ENCODE results near the gene PDZRN3. TPM values are rescaled to one million over a fixed set of nuclear protein-coding genes. Genes with fewer than 3 reads are reported as not detected.

PDZRN3 gene
- total RNA-seq, 2 donors from 2014 or later: 6.1 to 10.4 TPM

DNA sequence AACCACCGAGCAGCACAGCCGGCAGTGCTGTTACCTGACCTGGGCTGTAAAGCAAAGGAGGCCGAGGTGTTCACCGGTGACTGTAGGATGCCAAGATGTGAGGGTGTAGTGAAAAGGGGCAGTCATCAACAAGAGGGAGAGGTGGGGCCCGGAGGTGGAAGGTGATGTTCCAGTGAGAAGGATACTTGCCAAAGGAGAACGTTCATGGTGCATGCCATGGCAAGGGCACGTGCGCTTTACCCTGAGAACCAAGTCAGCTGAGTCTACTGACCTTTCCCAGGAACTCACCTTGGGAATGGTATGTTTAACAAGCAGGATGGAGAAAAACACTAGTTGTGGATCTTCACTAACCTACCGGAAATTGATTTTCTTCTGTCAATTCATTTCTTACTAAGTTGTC, 211.1 kb downstream of the PDZRN3 start:
- H3K9ac ChIP-seq (ENCODE audit: extremely low read depth, low read length, poor library complexity, severe bottlenecking): no peak overlapping the region
- Mint-ChIP-seq H3K36me3 (ENCODE audit: low read depth) (no peaks in the 10 kb centered on the region), H3K27ac (no peak overlapping the region), H3K4me3 (no peak overlapping the region), H3K27me3 (ENCODE audit: insufficient read depth) (no peaks in the 10 kb centered on the region), H3K9me3 (no peaks in the 10 kb centered on the region), H3K4me1 (peaks cover 3% of the 10 kb centered on the region)
- H3K27me3 ChIP-seq (ENCODE audit: control insufficient read depth, insufficient read depth, low read length, poor library complexity, severe bottlenecking): no peaks in the 10 kb centered on the region
- WGBS, 2 experiments (ENCODE audit: insufficient coverage in 1 of 2, insufficient read length in 1 of 2): 97 to 98% methylated on average over 9 of the region's 9 CpGs
- TF ChIP-seq, protein P1, sequence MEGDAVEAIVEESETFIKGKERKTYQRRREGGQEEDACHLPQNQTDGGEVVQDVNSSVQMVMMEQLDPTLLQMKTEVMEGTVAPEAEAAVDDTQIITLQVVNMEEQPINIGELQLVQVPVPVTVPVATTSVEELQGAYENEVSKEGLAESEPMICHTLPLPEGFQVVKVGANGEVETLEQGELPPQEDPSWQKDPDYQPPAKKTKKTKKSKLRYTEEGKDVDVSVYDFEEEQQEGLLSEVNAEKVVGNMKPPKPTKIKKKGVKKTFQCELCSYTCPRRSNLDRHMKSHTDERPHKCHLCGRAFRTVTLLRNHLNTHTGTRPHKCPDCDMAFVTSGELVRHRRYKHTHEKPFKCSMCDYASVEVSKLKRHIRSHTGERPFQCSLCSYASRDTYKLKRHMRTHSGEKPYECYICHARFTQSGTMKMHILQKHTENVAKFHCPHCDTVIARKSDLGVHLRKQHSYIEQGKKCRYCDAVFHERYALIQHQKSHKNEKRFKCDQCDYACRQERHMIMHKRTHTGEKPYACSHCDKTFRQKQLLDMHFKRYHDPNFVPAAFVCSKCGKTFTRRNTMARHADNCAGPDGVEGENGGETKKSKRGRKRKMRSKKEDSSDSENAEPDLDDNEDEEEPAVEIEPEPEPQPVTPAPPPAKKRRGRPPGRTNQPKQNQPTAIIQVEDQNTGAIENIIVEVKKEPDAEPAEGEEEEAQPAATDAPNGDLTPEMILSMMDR (conservative IDR thresholded peaks at IDR 0.05): no peak
- no peak overlapping the region for H3K27ac ChIP-seq (ENCODE audit: low read depth, low read length)
- H3K36me3 ChIP-seq (ENCODE audit: control insufficient read depth, insufficient read depth, low read length): no peaks in the 10 kb centered on the region
- no peak for DNase-seq
- no peak overlapping the region for H3K4me3 ChIP-seq (ENCODE audit: low read length)
- H3K4me1 ChIP-seq (ENCODE audit: control insufficient read depth, insufficient read depth, low read length): no peaks in the 10 kb centered on the region
- no peaks in the 10 kb centered on the region for H3K9me3 ChIP-seq (ENCODE audit: control insufficient read depth, low read length)

DNA sequence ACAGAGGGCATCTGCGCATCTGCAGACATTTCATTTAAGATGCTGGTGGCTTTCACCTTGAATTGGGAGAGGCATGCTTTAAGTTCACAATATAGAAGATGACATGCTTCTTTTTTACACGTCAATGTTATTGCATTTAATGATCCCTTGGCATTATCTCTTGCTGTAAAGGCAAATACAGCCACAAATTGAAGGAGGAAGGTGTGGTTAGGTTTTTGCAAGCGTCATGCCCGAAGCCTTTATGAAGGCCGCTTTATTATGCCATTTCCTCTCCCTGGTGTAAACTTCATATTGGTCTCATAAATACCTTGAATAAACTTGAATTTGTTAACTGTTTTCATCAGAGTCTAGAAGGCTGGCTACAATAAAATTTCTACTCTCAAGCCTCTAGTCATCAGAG, 212.7 kb downstream of the PDZRN3 start:
- Histone ChIP-seq H3K36me3 (ENCODE audit: control insufficient read depth, insufficient read depth, low read length) (no peaks in the 10 kb centered on the region), H3K27ac (ENCODE audit: low read depth, low read length) (no peak overlapping the region), H3K4me1 (ENCODE audit: control insufficient read depth, insufficient read depth, low read length) (no peaks in the 10 kb centered on the region), H3K27me3 (ENCODE audit: control insufficient read depth, insufficient read depth, low read length, poor library complexity, severe bottlenecking) (no peaks in the 10 kb centered on the region), H3K4me3 (ENCODE audit: low read length) (no peak overlapping the region), H3K9me3 (ENCODE audit: control insufficient read depth, low read length) (no peaks in the 10 kb centered on the region), H3K9ac (ENCODE audit: extremely low read depth, low read length, poor library complexity, severe bottlenecking) (no peak overlapping the region)
- Mint-ChIP-seq H3K36me3 (ENCODE audit: low read depth) (no peaks in the 10 kb centered on the region), H3K4me1 (no peaks in the 10 kb centered on the region), H3K4me3 (no peak overlapping the region), H3K9me3 (no peaks in the 10 kb centered on the region), H3K27ac (no peak overlapping the region), H3K27me3 (ENCODE audit: insufficient read depth) (no peaks in the 10 kb centered on the region)
- DNase-seq: no peak
- TF ChIP-seq, protein P1 (conservative IDR thresholded peaks at IDR 0.05): no peak
- 95 to 96% methylated on average over 2 to 5 of the region's 5 CpGs for WGBS, 2 experiments (ENCODE audit: insufficient coverage in 1 of 2, insufficient read length in 1 of 2)

DNA sequence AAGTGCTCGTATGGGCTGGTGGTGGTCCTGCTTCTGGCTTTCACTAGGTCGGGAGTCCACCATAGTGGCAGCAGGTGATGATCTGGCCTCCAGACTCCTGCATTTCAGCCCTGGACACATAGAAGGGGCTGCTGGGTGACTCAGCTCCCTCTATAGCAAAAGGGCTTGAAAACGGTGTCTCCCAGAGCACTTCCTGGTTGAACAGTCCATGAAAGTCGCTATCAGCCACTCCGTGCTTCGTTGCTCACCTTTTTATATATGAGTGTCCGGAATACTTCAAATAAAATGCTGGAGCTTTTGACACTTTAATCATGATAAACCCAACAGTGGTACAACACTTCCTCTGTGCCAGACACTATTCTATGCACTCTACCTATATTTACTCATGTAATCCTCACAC, 213.2 kb downstream of the PDZRN3 start:
- no peak overlapping the region for H3K4me3 ChIP-seq (ENCODE audit: low read length)
- TF ChIP-seq, protein P1 (conservative IDR thresholded peaks at IDR 0.05): no peak
- Mint-ChIP-seq H3K27me3 (ENCODE audit: insufficient read depth) (no peaks in the 10 kb centered on the region), H3K27ac (no peak overlapping the region), H3K36me3 (ENCODE audit: low read depth) (no peaks in the 10 kb centered on the region), H3K4me3 (no peak overlapping the region), H3K4me1 (no peaks in the 10 kb centered on the region), H3K9me3 (no peaks in the 10 kb centered on the region)
- no peaks in the 10 kb centered on the region for H3K4me1 ChIP-seq (ENCODE audit: control insufficient read depth, insufficient read depth, low read length)
- H3K36me3 ChIP-seq (ENCODE audit: control insufficient read depth, insufficient read depth, low read length): no peaks in the 10 kb centered on the region
- WGBS, 2 experiments (ENCODE audit: insufficient coverage in 1 of 2, insufficient read length in 1 of 2): 84 to 95% methylated on average over 7 of the region's 7 CpGs
- H3K27me3 ChIP-seq (ENCODE audit: control insufficient read depth, insufficient read depth, low read length, poor library complexity, severe bottlenecking): no peaks in the 10 kb centered on the region
- no peaks in the 10 kb centered on the region for H3K9me3 ChIP-seq (ENCODE audit: control insufficient read depth, low read length)
- H3K9ac ChIP-seq (ENCODE audit: extremely low read depth, low read length, poor library complexity, severe bottlenecking): no peak overlapping the region
- no peak for DNase-seq
- no peak overlapping the region for H3K27ac ChIP-seq (ENCODE audit: low read depth, low read length)

Measured in endodermal cell (in vitro differentiated cells).